GM21825 (cell line): ENCODE measurements around the gene AFTPH.

ENCODE experiments used
- ATAC-seq: cut with Tn5 transposase; IDR thresholded peaks from one replicate; pipeline ENCODE4 v1.9.1; 2021; ENCODE audit warnings: mild to moderate bottlenecking, moderate library complexity; ENCODE audit not compliant: unreplicated experiment

The AFTPH gene

GRCh38 chr2:64523666-64524603 is at the start of gene AFTPH:
Gene AFTPH, plus strand, starts transcription at chr2:64524328. Its CDS starts 27,147 bp downstream, at chr2:64551475.
- peak; percentile 88 for ATAC-seq

- no peak for ATAC-seq
Observed at GRCh38 chr2:64474636-64475035, 49.5 kb upstream of the AFTPH start.

- ATAC-seq: no peak
Observed at GRCh38 chr2:64477037-64477436, 47.1 kb upstream of the AFTPH start.

- ATAC-seq: no peak
Observed at GRCh38 chr2:64477979-64478378, 46.1 kb upstream of the AFTPH start.

GRCh38 chr2:64478502-64479230 is 45.5 kb upstream of the AFTPH start:
- ATAC-seq: no peak

GRCh38 chr2:64479259-64480117 is 44.6 kb upstream of the AFTPH start:
- no peak for ATAC-seq

- ATAC-seq: no peak
Observed at GRCh38 chr2:64481665-64482064, 42.5 kb upstream of the AFTPH start.

- no peak for ATAC-seq
Observed at GRCh38 chr2:64482243-64482642, 41.9 kb upstream of the AFTPH start.

GRCh38 chr2:64482765-64483504 is 41.2 kb upstream of the AFTPH start:
- no peak for ATAC-seq

GRCh38 chr2:64485331-64485730 is 38.8 kb upstream of the AFTPH start:
- ATAC-seq: no peak

GRCh38 chr2:64485961-64486360 is 38.2 kb upstream of the AFTPH start:
- no peak for ATAC-seq

- no peak for ATAC-seq
Observed at GRCh38 chr2:64487256-64488049, 36.7 kb upstream of the AFTPH start.

GRCh38 chr2:64488050-64488974 is 35.8 kb upstream of the AFTPH start:
- ATAC-seq: no peak

GRCh38 chr2:64489081-64489751 is 34.9 kb upstream of the AFTPH start:
- no peak for ATAC-seq

- ATAC-seq: no peak
Observed at GRCh38 chr2:64491426-64491825, 32.7 kb upstream of the AFTPH start.

GRCh38 chr2:64492272-64492671 is 31.9 kb upstream of the AFTPH start:
- ATAC-seq: no peak

- ATAC-seq: no peak
Observed at GRCh38 chr2:64492821-64493220, 31.3 kb upstream of the AFTPH start.

GRCh38 chr2:64493788-64494187 is 30.3 kb upstream of the AFTPH start:
- ATAC-seq: no peak
